Measurements from ENCODE around the gene LEMD2.

The LEMD2 gene

GRCh38 chr6:33827546-33828451 lies 38.9 kb upstream of the LEMD2 start:
- H3K27me3 ChIP-seq (ENCODE audit: control insufficient read depth, insufficient read depth, low read length) = peaks cover 3% of the 10 kb centered on the region
- H3K36me3 ChIP-seq (ENCODE audit: control insufficient read depth, insufficient read depth, low read length) = no peaks in the 10 kb centered on the region
- no peak overlapping the region for H3K27ac ChIP-seq (ENCODE audit: low read depth, low read length)
- H3K4me3 ChIP-seq (ENCODE audit: low read length) = no peak overlapping the region
- no peak overlapping the region for H3K9ac ChIP-seq (ENCODE audit: low read length)
- peaks cover 6% of the 10 kb centered on the region for H3K4me1 ChIP-seq (ENCODE audit: control insufficient read depth, insufficient read depth, low read length)

DNA sequence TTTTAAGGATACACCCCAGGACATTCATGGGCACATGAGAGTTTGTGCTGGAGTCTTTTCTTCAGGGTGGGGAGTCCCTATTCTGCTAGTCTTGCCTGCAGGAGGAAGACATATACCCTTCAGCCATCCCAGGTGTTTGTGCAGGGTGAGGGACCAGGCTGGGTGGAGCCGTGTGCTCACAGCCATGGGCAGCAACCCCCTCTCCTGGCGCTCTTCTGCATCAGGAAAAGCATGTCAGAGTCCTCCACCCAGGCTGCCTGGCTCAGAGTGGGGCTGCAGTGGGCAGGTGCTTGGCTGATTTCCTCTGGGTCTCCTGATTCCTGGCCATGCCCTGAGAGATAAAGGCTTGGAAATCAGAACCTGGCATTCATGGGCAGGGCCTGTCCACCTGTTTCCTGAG lies 37.6 kb upstream of the LEMD2 start:
- H3K4me3 ChIP-seq (ENCODE audit: low read length) = no peak overlapping the region
- peaks cover 6% of the 10 kb centered on the region for H3K4me1 ChIP-seq (ENCODE audit: control insufficient read depth, insufficient read depth, low read length)
- H3K9ac ChIP-seq (ENCODE audit: low read length) = no peak overlapping the region
- peaks cover 3% of the 10 kb centered on the region for H3K27me3 ChIP-seq (ENCODE audit: control insufficient read depth, insufficient read depth, low read length)
- no peak overlapping the region for H3K27ac ChIP-seq (ENCODE audit: low read depth, low read length)
- no peaks in the 10 kb centered on the region for H3K36me3 ChIP-seq (ENCODE audit: control insufficient read depth, insufficient read depth, low read length)

DNA sequence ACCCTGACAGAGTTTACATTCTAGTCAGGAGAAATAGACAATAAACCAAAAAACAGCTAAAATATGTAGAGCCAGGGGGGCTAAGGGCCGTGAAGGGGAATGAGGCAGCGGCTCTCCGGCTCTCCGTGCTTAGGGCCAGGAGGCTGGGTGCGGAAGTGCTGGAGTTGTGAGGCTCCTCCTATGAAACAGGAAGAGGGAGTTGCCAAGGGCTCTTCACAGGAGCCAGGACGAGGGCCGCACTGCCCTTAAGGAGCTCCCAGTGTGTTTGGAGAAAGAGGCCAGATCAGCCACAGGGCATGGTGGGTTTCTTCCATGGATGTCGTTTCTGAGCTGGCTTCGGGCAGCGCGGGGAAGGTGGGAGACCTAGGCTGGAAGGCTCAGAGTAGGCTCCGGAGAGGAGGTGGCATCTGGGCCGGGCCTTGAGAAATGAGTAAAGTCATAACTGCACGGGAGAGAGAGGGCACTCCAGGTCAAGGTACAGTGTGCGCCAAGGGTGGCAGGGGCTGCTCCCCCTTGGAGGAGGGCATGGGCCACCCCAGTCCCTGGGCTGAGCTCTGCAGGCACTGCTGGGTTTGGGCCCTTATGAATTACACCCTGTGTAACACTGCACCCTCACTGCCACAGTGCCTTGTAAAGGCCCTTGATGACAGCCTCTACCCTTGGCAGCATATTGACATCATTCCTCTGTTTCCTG lies 35.7 kb upstream of the LEMD2 start:
- peaks cover 3% of the 10 kb centered on the region for H3K27me3 ChIP-seq (ENCODE audit: control insufficient read depth, insufficient read depth, low read length)

DNA sequence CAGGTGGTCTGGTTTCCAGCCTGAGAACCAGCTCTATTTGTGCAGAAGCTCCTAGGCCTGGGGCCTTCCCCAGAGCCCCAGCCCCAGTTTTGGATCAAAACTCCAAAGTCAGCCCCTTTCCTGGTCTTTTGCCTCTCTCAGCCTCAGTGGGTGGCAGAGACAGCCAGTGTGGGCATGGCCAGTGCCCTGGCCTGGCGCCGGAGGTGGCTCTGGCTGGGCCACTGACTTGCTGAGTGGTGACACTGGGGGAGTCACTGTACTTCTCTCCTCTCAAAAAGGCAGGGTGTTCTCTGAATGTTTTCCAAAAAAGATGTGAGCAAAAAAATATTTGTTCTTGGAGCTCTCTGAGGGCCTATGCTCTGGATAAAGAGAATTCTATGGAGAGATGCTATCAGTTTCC lies 34.9 kb upstream of the LEMD2 start:
- Histone ChIP-seq H3K27me3 (ENCODE audit: control insufficient read depth, insufficient read depth, low read length) (peaks cover 3% of the 10 kb centered on the region), H3K9ac (ENCODE audit: low read length) (no peak overlapping the region), H3K36me3 (ENCODE audit: control insufficient read depth, insufficient read depth, low read length) (no peaks in the 10 kb centered on the region)

More for the DNA sequence above, 35.7 kb upstream of the LEMD2 start:
- Histone ChIP-seq H3K4me3 (ENCODE audit: low read length) (peak overlapping the region; percentile 17), H3K36me3 (ENCODE audit: control insufficient read depth, insufficient read depth, low read length) (no peaks in the 10 kb centered on the region), H3K27ac (ENCODE audit: low read depth, low read length) (no peak overlapping the region), H3K9ac (ENCODE audit: low read length) (no peak overlapping the region), H3K4me1 (ENCODE audit: control insufficient read depth, insufficient read depth, low read length) (peaks cover 6% of the 10 kb centered on the region)

GRCh38 chr6:33822575-33823395 lies 33.9 kb upstream of the LEMD2 start:
- H3K4me1 ChIP-seq (ENCODE audit: control insufficient read depth, insufficient read depth, low read length) = no peaks in the 10 kb centered on the region
- H3K27ac ChIP-seq (ENCODE audit: low read depth, low read length) = no peak overlapping the region
- no peaks in the 10 kb centered on the region for H3K36me3 ChIP-seq (ENCODE audit: control insufficient read depth, insufficient read depth, low read length)
- H3K4me3 ChIP-seq (ENCODE audit: low read length) = no peak overlapping the region
- no peak overlapping the region for H3K9ac ChIP-seq (ENCODE audit: low read length)
- peaks cover 3% of the 10 kb centered on the region for H3K27me3 ChIP-seq (ENCODE audit: control insufficient read depth, insufficient read depth, low read length)

More for the DNA sequence above, 34.9 kb upstream of the LEMD2 start:
- no peak overlapping the region for H3K27ac ChIP-seq (ENCODE audit: low read depth, low read length)
- H3K4me3 ChIP-seq (ENCODE audit: low read length) = no peak overlapping the region
- H3K4me1 ChIP-seq (ENCODE audit: control insufficient read depth, insufficient read depth, low read length) = peaks cover 6% of the 10 kb centered on the region

GRCh38 chr6:33820784-33821520 lies 32.0 kb upstream of the LEMD2 start:
- H3K36me3 ChIP-seq (ENCODE audit: control insufficient read depth, insufficient read depth, low read length) = no peaks in the 10 kb centered on the region
- peaks cover 3% of the 10 kb centered on the region for H3K27me3 ChIP-seq (ENCODE audit: control insufficient read depth, insufficient read depth, low read length)
- no peak overlapping the region for H3K4me3 ChIP-seq (ENCODE audit: low read length)
- no peak overlapping the region for H3K27ac ChIP-seq (ENCODE audit: low read depth, low read length)
- H3K4me1 ChIP-seq (ENCODE audit: control insufficient read depth, insufficient read depth, low read length) = no peaks in the 10 kb centered on the region
- no peak overlapping the region for H3K9ac ChIP-seq (ENCODE audit: low read length)

DNA sequence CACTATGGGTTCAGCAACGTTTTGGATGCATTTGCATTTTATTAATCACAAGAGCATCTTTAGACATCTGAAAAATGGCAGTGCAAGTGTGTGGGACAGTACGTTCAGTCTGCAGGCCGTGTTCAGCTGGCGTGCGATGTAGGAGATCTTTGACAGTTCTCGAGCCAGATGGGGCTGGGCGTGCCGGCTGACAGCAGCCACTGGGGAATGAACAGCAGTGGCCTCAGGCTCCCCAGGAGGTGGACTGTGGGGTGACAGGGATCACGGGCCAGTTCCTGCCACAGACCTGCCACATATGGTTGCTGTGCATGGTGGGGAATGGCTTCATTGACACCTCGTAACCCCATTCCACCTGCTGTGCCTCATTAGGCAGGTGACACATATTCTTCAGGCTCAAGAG lies 31.3 kb upstream of the LEMD2 start:
- Histone ChIP-seq H3K27ac (ENCODE audit: low read depth, low read length) (no peak overlapping the region), H3K4me3 (ENCODE audit: low read length) (no peak overlapping the region), H3K4me1 (ENCODE audit: control insufficient read depth, insufficient read depth, low read length) (no peaks in the 10 kb centered on the region), H3K27me3 (ENCODE audit: control insufficient read depth, insufficient read depth, low read length) (peaks cover 3% of the 10 kb centered on the region), H3K36me3 (ENCODE audit: control insufficient read depth, insufficient read depth, low read length) (no peaks in the 10 kb centered on the region), H3K9ac (ENCODE audit: low read length) (no peak overlapping the region)

DNA sequence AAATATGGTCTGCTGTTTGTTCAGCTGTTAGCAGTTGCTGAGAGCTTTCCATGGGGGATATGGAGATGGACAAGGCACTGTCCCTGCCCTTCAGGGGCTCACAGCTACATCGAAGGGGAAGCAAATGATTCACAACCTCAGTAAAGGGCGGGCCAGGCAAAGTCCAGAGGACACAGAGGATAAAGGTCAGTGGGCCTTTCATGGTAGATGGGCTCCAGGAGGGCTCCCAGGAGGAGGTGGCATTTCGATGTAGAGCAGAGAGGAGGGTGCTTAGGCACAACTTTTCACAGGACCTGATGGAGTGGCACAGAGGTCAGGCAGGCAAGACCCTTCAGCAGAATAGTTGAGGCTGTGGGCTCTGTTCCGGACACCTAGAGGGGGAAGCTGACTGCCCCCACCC lies 30.1 kb upstream of the LEMD2 start:
- Histone ChIP-seq H3K9ac (ENCODE audit: low read length) (no peak overlapping the region), H3K36me3 (ENCODE audit: control insufficient read depth, insufficient read depth, low read length) (no peaks in the 10 kb centered on the region), H3K27me3 (ENCODE audit: control insufficient read depth, insufficient read depth, low read length) (peaks cover 3% of the 10 kb centered on the region), H3K4me1 (ENCODE audit: control insufficient read depth, insufficient read depth, low read length) (no peaks in the 10 kb centered on the region), H3K27ac (ENCODE audit: low read depth, low read length) (no peak overlapping the region), H3K4me3 (ENCODE audit: low read length) (no peak overlapping the region)

- Histone ChIP-seq H3K27ac (ENCODE audit: low read depth, low read length) (no peak overlapping the region), H3K4me3 (ENCODE audit: low read length) (no peak overlapping the region), H3K4me1 (ENCODE audit: control insufficient read depth, insufficient read depth, low read length) (no peaks in the 10 kb centered on the region), H3K27me3 (ENCODE audit: control insufficient read depth, insufficient read depth, low read length) (peaks cover 5% of the 10 kb centered on the region), H3K36me3 (ENCODE audit: control insufficient read depth, insufficient read depth, low read length) (no peaks in the 10 kb centered on the region), H3K9ac (ENCODE audit: low read length) (no peak overlapping the region)
Observed at GRCh38 chr6:33818293-33818692, 29.4 kb upstream of the LEMD2 start.

- peaks cover 5% of the 10 kb centered on the region for H3K27me3 ChIP-seq (ENCODE audit: control insufficient read depth, insufficient read depth, low read length)
- no peak overlapping the region for H3K27ac ChIP-seq (ENCODE audit: low read depth, low read length)
- H3K9ac ChIP-seq (ENCODE audit: low read length) = no peak overlapping the region
- H3K36me3 ChIP-seq (ENCODE audit: control insufficient read depth, insufficient read depth, low read length) = no peaks in the 10 kb centered on the region
- H3K4me1 ChIP-seq (ENCODE audit: control insufficient read depth, insufficient read depth, low read length) = no peaks in the 10 kb centered on the region
- H3K4me3 ChIP-seq (ENCODE audit: low read length) = no peak overlapping the region
Observed at GRCh38 chr6:33817489-33817888, 28.6 kb upstream of the LEMD2 start.

GRCh38 chr6:33816911-33817310 lies 28.0 kb upstream of the LEMD2 start:
- peaks cover 5% of the 10 kb centered on the region for H3K27me3 ChIP-seq (ENCODE audit: control insufficient read depth, insufficient read depth, low read length)
- no peaks in the 10 kb centered on the region for H3K4me1 ChIP-seq (ENCODE audit: control insufficient read depth, insufficient read depth, low read length)
- no peak overlapping the region for H3K27ac ChIP-seq (ENCODE audit: low read depth, low read length)
- no peak overlapping the region for H3K9ac ChIP-seq (ENCODE audit: low read length)
- H3K4me3 ChIP-seq (ENCODE audit: low read length) = no peak overlapping the region
- no peaks in the 10 kb centered on the region for H3K36me3 ChIP-seq (ENCODE audit: control insufficient read depth, insufficient read depth, low read length)

DNA sequence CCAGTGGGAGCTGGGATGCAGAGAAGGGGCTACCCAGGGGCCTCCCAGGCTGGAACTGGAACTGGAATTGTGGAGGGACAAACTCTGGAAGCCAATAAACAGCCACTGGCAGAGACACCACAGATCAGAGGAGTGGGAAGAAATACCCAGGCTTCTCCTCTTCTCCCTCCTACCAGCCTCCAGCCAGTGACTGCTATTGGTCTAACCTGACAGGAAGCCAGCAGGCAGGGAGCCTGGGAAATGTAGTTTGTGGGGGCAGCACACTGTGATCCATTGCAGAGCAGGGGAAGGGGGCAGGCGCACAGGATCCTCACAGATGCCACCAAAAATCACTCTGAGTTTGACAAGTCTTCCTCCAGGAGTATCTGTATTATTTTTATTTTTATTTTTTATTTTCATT lies 26.9 kb upstream of the LEMD2 start:
- Histone ChIP-seq H3K9ac (ENCODE audit: low read length) (no peak overlapping the region), H3K36me3 (ENCODE audit: control insufficient read depth, insufficient read depth, low read length) (no peaks in the 10 kb centered on the region), H3K4me3 (ENCODE audit: low read length) (no peak overlapping the region), H3K4me1 (ENCODE audit: control insufficient read depth, insufficient read depth, low read length) (no peaks in the 10 kb centered on the region), H3K27ac (ENCODE audit: low read depth, low read length) (no peak overlapping the region), H3K27me3 (ENCODE audit: control insufficient read depth, insufficient read depth, low read length) (peaks cover 10% of the 10 kb centered on the region)

All from rectal smooth muscle tissue (tissue), 1 donor.